Activated CD4-positive, alpha-beta T cell treated with anti-CD3 and anti-CD28 coated beads for 36 hours (primary cell): ENCODE measurements around the gene AMH. TPM values are rescaled to one million over a fixed set of nuclear protein-coding genes. Genes with fewer than 3 reads are reported as not detected.
A peak's percentile ranks its signal among the peaks of the same experiment; 100 is the strongest.

ENCODE experiments used
- ATAC-seq: fragments of 200-7000 bp; cut with Tn5 transposase; one replicate; pipeline ENCODE4 v1.10.0; 2021; ENCODE audit warnings: mild to moderate bottlenecking, moderate library complexity
- CTCF ChIA-PET: fragments of 350-600 bp; sonication (Branson Sonifier 250); formaldehyde crosslinking; loops from one replicate; lab custom pipeline; 2021; ENCODE audit warnings: antibody characterized with exemption; lab: Charles Lee
- POLR2A ChIA-PET: fragments of 350-600 bp; sonication (Branson Sonifier 250); formaldehyde crosslinking; loops from one replicate; lab custom pipeline; 2021; ENCODE audit warnings: antibody characterized with exemption, inconsistent platforms; lab: Charles Lee
- DNase-seq: peaks from one replicate; pipeline ENCODE4 v3.0.0-alpha.2; 2020
- H3K27ac Mint-ChIP-seq: one replicate; pipeline ENCODE4 v1.8.0; 2021; ENCODE audit warnings: mixed read lengths
- H3K27me3 Mint-ChIP-seq: one replicate; pipeline ENCODE4 v1.8.0; 2021; ENCODE audit warnings: mixed read lengths
- H3K36me3 Mint-ChIP-seq: one replicate; pipeline ENCODE4 v1.8.0; 2021; ENCODE audit warnings: low read depth, mixed read lengths
- H3K4me1 Mint-ChIP-seq: one replicate; pipeline ENCODE4 v1.8.0; 2021; ENCODE audit warnings: mixed read lengths
- H3K4me3 Mint-ChIP-seq: one replicate; pipeline ENCODE4 v1.8.0; 2021; ENCODE audit warnings: mild to moderate bottlenecking, moderate library complexity, mixed read lengths
- H3K9me3 Mint-ChIP-seq: one replicate; pipeline ENCODE4 v1.8.0; 2021; ENCODE audit warnings: low read depth, mixed read lengths
- intact Hi-C, 2 experiments: fragments of 100-400 bp; cut with DNase I in 1 of 2; cut with micrococcal nuclease in 1 of 2; formaldehyde crosslinking; loops; one replicate each; pipeline versions ENCODE4 v1.14.2 to v1.15.1; 2022 to 2024; cut with DNase I, micrococcal nuclease
- total RNA-seq, 2 experiments: library from RNA; stranded (reverse); gene quantifications; one replicate each; pipeline ENCODE4 v1.2.3, GENCODE V29; 2021

The AMH gene
- total RNA-seq, 2 experiments from 2014 or later = 1.9 to 2.7 TPM

- Mint-ChIP-seq H3K27ac (no peak overlapping the region), H3K36me3 (peaks cover 3% of the 10 kb centered on the region), H3K9me3 (no peaks in the 10 kb centered on the region), H3K4me1 (peaks cover 14% of the 10 kb centered on the region), H3K4me3 (peak overlapping the region; percentile 49), H3K27me3 (peaks cover 4% of the 10 kb centered on the region)
- intact Hi-C loops = loop anchor here (2.0 kb wide), 2 partner anchors 13 to 17 kb away; no protein-coding TSS in a partner anchor
- POLR2A ChIA-PET = no interaction called here
- CTCF ChIA-PET = interaction anchor here (0.7 to 1.6 kb wide), 3 partner anchors 22 to 141 kb away, joined by 3 to 5 read pairs (median 4); no protein-coding TSS in a partner anchor
- no peak for DNase-seq
- no peak for ATAC-seq
These were observed 3.1 kb downstream of the AMH start for GRCh38 chr19:2252055-2252796.

GRCh38 chr19:2252797-2253105, 3.6 kb downstream of the AMH start:
- no peak overlapping the region for H3K27ac Mint-ChIP-seq
- no peak for DNase-seq
- CTCF ChIA-PET = interaction anchor here (0.7 to 1.7 kb wide), 4 partner anchors 13 to 140 kb away, joined by 3 to 6 read pairs (median 4); no protein-coding TSS in a partner anchor

GRCh38 chr19:2253106-2254063, 4.3 kb downstream of the AMH start:
- ATAC-seq = peak; percentile 23

More at GRCh38 chr19:2252797-2253105, 3.6 kb downstream of the AMH start:
- intact Hi-C loops = loop anchor here (1.0 to 2.0 kb wide), 3 partner anchors 14 to 38 kb away; no protein-coding TSS in a partner anchor
- peaks cover 3% of the 10 kb centered on the region for H3K36me3 Mint-ChIP-seq
- H3K9me3 Mint-ChIP-seq = no peaks in the 10 kb centered on the region
- peak overlapping the region; percentile 49 for H3K4me3 Mint-ChIP-seq
- H3K4me1 Mint-ChIP-seq = peaks cover 18% of the 10 kb centered on the region
- H3K27me3 Mint-ChIP-seq = peaks cover 4% of the 10 kb centered on the region
- ATAC-seq = no peak
- POLR2A ChIA-PET = no interaction called here

GRCh38 chr19:2254064-2254872, 5.1 kb downstream of the AMH start:
- no peaks in the 10 kb centered on the region for H3K9me3 Mint-ChIP-seq
- ATAC-seq = no peak
- no peaks in the 10 kb centered on the region for H3K36me3 Mint-ChIP-seq
- peaks cover 30% of the 10 kb centered on the region for H3K4me1 Mint-ChIP-seq
- ChIA-PET POLR2A (no interaction called here), CTCF (interaction anchor here (0.7 to 1.7 kb wide), 4 partner anchors 14 to 61 kb away, joined by 3 to 6 read pairs (median 4); partner anchors contain the start of gene PLEKHJ1)
- intact Hi-C loops = no loop called here
- H3K27ac Mint-ChIP-seq = no peak overlapping the region
- no peak for DNase-seq
- peaks cover 4% of the 10 kb centered on the region for H3K27me3 Mint-ChIP-seq
- H3K4me3 Mint-ChIP-seq = no peak overlapping the region

More at GRCh38 chr19:2253106-2254063, 4.3 kb downstream of the AMH start:
- H3K36me3 Mint-ChIP-seq = peaks cover 3% of the 10 kb centered on the region
- DNase-seq = peak; percentile 69
- H3K27me3 Mint-ChIP-seq = peaks cover 4% of the 10 kb centered on the region
- CTCF ChIA-PET = interaction anchor here (0.7 to 1.7 kb wide), 4 partner anchors 14 to 98 kb away, joined by 3 to 6 read pairs (median 4); no protein-coding TSS in a partner anchor
- peaks cover 24% of the 10 kb centered on the region for H3K4me1 Mint-ChIP-seq
- POLR2A ChIA-PET = interaction anchor here (0.7 kb wide), 1 partner anchor 17 kb away, joined by 3 read pairs; no protein-coding TSS in a partner anchor
- peak overlapping the region; percentile 49 for H3K4me3 Mint-ChIP-seq
- H3K27ac Mint-ChIP-seq = no peak overlapping the region
- intact Hi-C loops = loop anchor here (1.0 to 2.0 kb wide), 3 partner anchors 15 to 37 kb away; no protein-coding TSS in a partner anchor
- H3K9me3 Mint-ChIP-seq = no peaks in the 10 kb centered on the region

GRCh38 chr19:2255112-2255845, 6.2 kb downstream of the AMH start:
- intact Hi-C loops = no loop called here
- POLR2A ChIA-PET = no interaction called here
- Mint-ChIP-seq H3K4me3 (no peak overlapping the region), H3K27ac (no peak overlapping the region), H3K4me1 (peaks cover 36% of the 10 kb centered on the region), H3K36me3 (no peaks in the 10 kb centered on the region), H3K27me3 (peaks cover 2% of the 10 kb centered on the region), H3K9me3 (no peaks in the 10 kb centered on the region)
- CTCF ChIA-PET = interaction anchor here (0.5 to 1.0 kb wide), 5 partner anchors 9 to 62 kb away, joined by 3 to 4 read pairs (median 3); partner anchors contain the start of gene PLEKHJ1
- ATAC-seq = no peak
- no peak for DNase-seq

- no peak within 1 kb of the TSS for H3K4me3 Mint-ChIP-seq
- peak; percentile 45 for DNase-seq
- CTCF ChIA-PET = interaction anchor here (0.5 kb wide), 1 partner anchor 61 kb away, joined by 3 read pairs; no protein-coding TSS in a partner anchor
These were observed 7.0 kb downstream of the AMH start, which contains the start of gene JSRP1 for GRCh38 chr19:2255982-2256685. JSRP1 (minus strand) TSS chr19:2256417; CDS start chr19:2255314, 1,103 bp downstream.

GRCh38 chr19:2259336-2259735, 10.2 kb downstream of the AMH start:
- intact Hi-C loops = no loop called here
- ATAC-seq = no peak
- no peaks in the 10 kb centered on the region for H3K36me3 Mint-ChIP-seq
- POLR2A ChIA-PET = interaction anchor here (1.8 kb wide), 1 partner anchor 43 kb away, joined by 5 read pairs; no protein-coding TSS in a partner anchor
- peak overlapping the region; percentile 29 for H3K4me3 Mint-ChIP-seq
- CTCF ChIA-PET = interaction anchor here (0.6 to 5.9 kb wide), 7 partner anchors 13 to 220 kb away, joined by 3 to 52 read pairs (median 3); no protein-coding TSS in a partner anchor
- H3K27me3 Mint-ChIP-seq = no peaks in the 10 kb centered on the region
- no peaks in the 10 kb centered on the region for H3K9me3 Mint-ChIP-seq
- H3K4me1 Mint-ChIP-seq = peaks cover 30% of the 10 kb centered on the region
- H3K27ac Mint-ChIP-seq = peak overlapping the region; percentile 83
- no peak for DNase-seq

More at GRCh38 chr19:2255982-2256685, 7.0 kb downstream of the AMH start, which contains the start of gene JSRP1:
- Mint-ChIP-seq H3K36me3 (no peaks in the 10 kb centered on the region), H3K9me3 (no peaks in the 10 kb centered on the region), H3K27ac (no peak within 1 kb of the TSS), H3K4me1 (peaks cover 39% of the 10 kb centered on the region), H3K27me3 (peaks cover 2% of the 10 kb centered on the region)
- intact Hi-C loops = no loop called here
- POLR2A ChIA-PET = no interaction called here
- no peak for ATAC-seq

- POLR2A ChIA-PET = interaction anchor here (1.2 to 1.8 kb wide), 2 partner anchors 11 to 44 kb away, joined by 3 to 5 read pairs; no protein-coding TSS in a partner anchor
These were observed 11.2 kb downstream of the AMH start for GRCh38 chr19:2260341-2260805.

More at GRCh38 chr19:2260341-2260805, 11.2 kb downstream of the AMH start:
- DNase-seq (no peak), ATAC-seq (no peak)
- Mint-ChIP-seq H3K36me3 (no peaks in the 10 kb centered on the region), H3K27ac (peak overlapping the region; percentile 45), H3K27me3 (no peaks in the 10 kb centered on the region), H3K4me3 (no peak overlapping the region), H3K4me1 (peaks cover 30% of the 10 kb centered on the region), H3K9me3 (no peaks in the 10 kb centered on the region)
- CTCF ChIA-PET = interaction anchor here (0.8 to 5.9 kb wide), 4 partner anchors 12 to 1240 kb away, joined by 3 to 52 read pairs (median 7); partner anchors contain the start of gene DOHH
- intact Hi-C loops = loop anchor here in 1 of 2 experiments (10.0 kb wide), 1 partner anchor 364 kb away; no protein-coding TSS in a partner anchor
